Measurements from ENCODE around the gene ABHD1.
"Not testable (repeated sequence)": the region's sequence is repeated elsewhere in the genome, so short reads cannot be mapped to it uniquely, and the experiment has no call there.

GRCh38 chr2:27075566-27075871 is 48.1 kb upstream of the ABHD1 start:
- TF ChIP-seq EZH2 (IDR thresholded peaks at IDR 0.05; ENCODE audit: borderline replicate concordance, low read depth, low read length, severe bottlenecking); CTCF (IDR thresholded peaks at IDR 0.05; ENCODE audit: extremely low read depth in 1 of 2, insufficient read depth in 1 of 2, low read depth in 1 of 2, low read length in 2 of 2); POLR2A (IDR thresholded peaks at IDR 0.05; ENCODE audit: low read depth, low read length); POLR2AphosphoS5 (IDR thresholded peaks at IDR 0.05; ENCODE audit: insufficient read depth, low read depth, low read length); MAX (IDR thresholded peaks at IDR 0.05; ENCODE audit: insufficient read depth, insufficient read length): not testable (repeated sequence)

Data from endothelial cell of umbilical vein (primary cell).